ENCODE data around the gene YWHAQ.

Gene YWHAQ

GRCh38 chr2:9630736-9631552 lies at the start of gene YWHAQ:
Gene YWHAQ, minus strand, starts transcription at chr2:9630997. Its CDS starts 545 bp downstream, at chr2:9630452.
- peak; percentile 97 for DNase-seq

GRCh38 chr2:9680082-9680481 lies 49.3 kb upstream of the YWHAQ start:
- no peak for DNase-seq

- no peak for DNase-seq
These were observed 48.4 kb upstream of the YWHAQ start for GRCh38 chr2:9679218-9679617.

GRCh38 chr2:9678544-9678943 lies 47.7 kb upstream of the YWHAQ start:
- no peak for DNase-seq

GRCh38 chr2:9675415-9676351 lies 44.9 kb upstream of the YWHAQ start:
- DNase-seq, result no peak

GRCh38 chr2:9674891-9675414 lies 44.2 kb upstream of the YWHAQ start:
- DNase-seq, result no peak

GRCh38 chr2:9673914-9674481 lies 43.2 kb upstream of the YWHAQ start:
- DNase-seq, result no peak

- no peak for DNase-seq
These were observed 38.0 kb upstream of the YWHAQ start for GRCh38 chr2:9668687-9669345.

- no peak for DNase-seq
These were observed 37.0 kb upstream of the YWHAQ start for GRCh38 chr2:9667826-9668225.

- DNase-seq, result no peak
These were observed 35.5 kb upstream of the YWHAQ start for GRCh38 chr2:9666306-9666705.

GRCh38 chr2:9665898-9666297 lies 35.1 kb upstream of the YWHAQ start:
- no peak for DNase-seq

- DNase-seq, result no peak
These were observed 33.6 kb upstream of the YWHAQ start for GRCh38 chr2:9664365-9664764.

- no peak for DNase-seq
These were observed 32.4 kb upstream of the YWHAQ start for GRCh38 chr2:9663008-9663879.

GRCh38 chr2:9661261-9661660 lies 30.5 kb upstream of the YWHAQ start:
- DNase-seq, result no peak

- no peak for DNase-seq
These were observed 30.0 kb upstream of the YWHAQ start for GRCh38 chr2:9660781-9661180.

GRCh38 chr2:9660154-9660553 lies 29.4 kb upstream of the YWHAQ start:
- no peak for DNase-seq

- no peak for DNase-seq
These were observed 28.2 kb upstream of the YWHAQ start for GRCh38 chr2:9658972-9659371.

- no peak for DNase-seq
These were observed 26.9 kb upstream of the YWHAQ start for GRCh38 chr2:9657731-9658130.

- DNase-seq, result no peak
These were observed 26.3 kb upstream of the YWHAQ start for GRCh38 chr2:9657083-9657482.

- no peak for DNase-seq
These were observed 25.5 kb upstream of the YWHAQ start for GRCh38 chr2:9656270-9656766.
